Upper lobe of left lung (tissue), 4 donors: ENCODE measurements around the gene ETFDH.

Source experiments
- POLR2AphosphoS5 ChIP-seq, 2 donors: sonication (generic); formaldehyde crosslinking; IDR thresholded peaks; one replicate each; pipeline ENCODE4 v1.5.1; 2017; ENCODE audit warnings: antibody characterized with exemption in 2 of 2
- TF ChIP-seq, protein P1 (sequence below), 6 experiments: fragments of 450-650 bp in 4 of 6; fragments of 200-600 bp in 2 of 6; sonication (generic) in 2 of 6; IDR thresholded peaks; one replicate each; pipeline ENCODE4 v1.5.1; 2016 to 2019; ENCODE audit warnings: antibody characterized with exemption in 6 of 6

DNA sequence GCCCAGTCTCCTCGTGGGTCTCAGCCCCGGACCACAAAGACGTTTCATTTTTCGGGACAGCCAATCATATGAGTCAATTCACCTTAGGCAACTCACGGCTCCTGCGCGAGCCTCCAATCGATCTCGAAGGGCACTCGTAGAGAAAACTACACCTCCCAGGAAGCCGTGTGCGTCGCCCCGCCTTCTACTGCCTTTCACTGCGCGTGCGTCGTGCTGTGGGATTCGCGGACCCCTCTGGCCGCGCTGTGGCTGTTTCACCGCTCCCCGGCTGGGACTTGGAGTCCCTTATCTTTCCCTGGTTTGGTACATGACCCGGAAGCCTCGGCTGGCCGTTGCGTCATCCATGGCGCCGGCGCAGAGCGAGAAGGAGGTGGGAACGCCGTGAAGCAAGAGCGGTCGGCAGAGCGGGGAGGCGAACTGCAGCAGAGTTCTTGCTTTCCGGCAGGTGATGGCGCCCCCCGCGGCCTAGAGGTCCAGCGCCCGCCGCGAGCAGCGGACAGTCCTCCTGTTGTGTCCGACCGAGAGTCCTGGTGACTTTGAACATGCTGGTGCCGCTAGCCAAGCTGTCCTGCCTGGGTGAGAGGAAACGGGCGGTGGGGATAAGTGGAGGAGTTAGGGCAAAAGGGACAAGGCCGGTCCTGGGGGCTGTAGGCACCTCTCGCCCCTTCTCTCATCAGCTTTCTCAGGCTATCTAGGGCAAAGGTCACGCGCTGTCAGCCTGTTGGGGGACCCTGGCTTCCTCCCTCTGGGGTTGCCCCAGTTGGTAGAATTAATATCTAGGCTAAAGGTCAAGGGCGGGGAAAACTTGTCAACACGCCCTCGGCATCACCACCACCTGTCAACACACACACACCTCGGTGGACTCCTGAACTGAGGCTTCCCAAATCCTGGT lies at the start of gene ETFDH:
- TF ChIP-seq, protein P1, sequence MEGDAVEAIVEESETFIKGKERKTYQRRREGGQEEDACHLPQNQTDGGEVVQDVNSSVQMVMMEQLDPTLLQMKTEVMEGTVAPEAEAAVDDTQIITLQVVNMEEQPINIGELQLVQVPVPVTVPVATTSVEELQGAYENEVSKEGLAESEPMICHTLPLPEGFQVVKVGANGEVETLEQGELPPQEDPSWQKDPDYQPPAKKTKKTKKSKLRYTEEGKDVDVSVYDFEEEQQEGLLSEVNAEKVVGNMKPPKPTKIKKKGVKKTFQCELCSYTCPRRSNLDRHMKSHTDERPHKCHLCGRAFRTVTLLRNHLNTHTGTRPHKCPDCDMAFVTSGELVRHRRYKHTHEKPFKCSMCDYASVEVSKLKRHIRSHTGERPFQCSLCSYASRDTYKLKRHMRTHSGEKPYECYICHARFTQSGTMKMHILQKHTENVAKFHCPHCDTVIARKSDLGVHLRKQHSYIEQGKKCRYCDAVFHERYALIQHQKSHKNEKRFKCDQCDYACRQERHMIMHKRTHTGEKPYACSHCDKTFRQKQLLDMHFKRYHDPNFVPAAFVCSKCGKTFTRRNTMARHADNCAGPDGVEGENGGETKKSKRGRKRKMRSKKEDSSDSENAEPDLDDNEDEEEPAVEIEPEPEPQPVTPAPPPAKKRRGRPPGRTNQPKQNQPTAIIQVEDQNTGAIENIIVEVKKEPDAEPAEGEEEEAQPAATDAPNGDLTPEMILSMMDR (IDR thresholded peaks at IDR 0.05) = peak in 5 of 6 experiments; percentile 71 to 87 (median 82)
- TF ChIP-seq POLR2AphosphoS5 (IDR thresholded peaks at IDR 0.05) = peak; percentile 93 to 96
